Right lobe of liver (tissue), 6 donors: ENCODE data around the gene KRTAP10-9. TPM values are rescaled to one million over a fixed set of nuclear protein-coding genes. Genes with fewer than 3 reads are reported as not detected.
A peak's percentile ranks its signal among the peaks of the same experiment; 100 is the strongest.
"Not testable (repeated sequence)": the region's sequence is repeated elsewhere in the genome, so short reads cannot be mapped to it uniquely, and the experiment has no call there.

ENCODE experiments used
- ATAC-seq, 4 donors: fragments of 200-7000 bp; cut with Tn5 transposase; one replicate each; pipeline ENCODE4 v1.9.1; 2020; ENCODE audit warnings: mild to moderate bottlenecking in 4 of 4, moderate library complexity in 4 of 4
- DNase-seq, 3 donors: peaks; one replicate each; pipeline ENCODE4 v3.0.0-alpha.2; 2020
- H3K27ac ChIP-seq, 3 donors: fragments of 200-600 bp; one replicate each; pipeline ENCODE4 v1.8.0; 2022
- H3K27me3 ChIP-seq, 2 donors: fragments of 200-600 bp; one replicate each; pipeline ENCODE4 v1.8.0; 2022
- H3K36me3 ChIP-seq, 4 donors: fragments of 200-600 bp; sonication (generic) in 1 of 4; one replicate each; pipeline versions ENCODE4 v1.5.1 to v1.8.0; 2017 to 2022; ENCODE audit warnings: control low read depth in 1 of 4
- H3K4me1 ChIP-seq, 4 donors: fragments of 200-600 bp; sonication (generic) in 1 of 4; one replicate each; pipeline versions ENCODE4 v1.5.1 to v1.8.0; 2017 to 2022; ENCODE audit warnings: control low read depth in 1 of 4
- H3K4me3 ChIP-seq, 3 donors: fragments of 200-600 bp; one replicate each; pipeline ENCODE4 v1.8.0; 2022
- H3K9me3 ChIP-seq, 4 donors: fragments of 200-600 bp; sonication (generic) in 1 of 4; one replicate each; pipeline versions ENCODE4 v1.5.1 to v1.8.0; 2017 to 2022; ENCODE audit warnings: control low read depth in 1 of 4
- CTCF ChIP-seq, 4 donors: fragments of 200-600 bp in 3 of 4; fragments of 450-650 bp in 1 of 4; IDR thresholded peaks; one replicate each; pipeline versions ENCODE4 v1.5.1 to v1.8.0; 2016 to 2022; ENCODE audit warnings: antibody characterized with exemption in 4 of 4, mild to moderate bottlenecking in 2 of 4
- POLR2A ChIP-seq: fragments of 450-650 bp; IDR thresholded peaks from one replicate; pipeline ENCODE4 v1.6.1; 2017; ENCODE audit warnings: antibody characterized with exemption, mild to moderate bottlenecking
- WGBS: methylation state at CpG from one replicate; pipeline ENCODE4 v1.1.6; 2018; ENCODE audit warnings: low coverage, low lambda C conversion rate; ENCODE audit not compliant: insufficient coverage; ENCODE audit errors: missing lambda C conversion rate; 5-methylcytosine and 5-hydroxymethylcytosine counted together
- intact Hi-C, 2 donors: fragments of 100-400 bp; cut with DNase I; formaldehyde crosslinking; loops; one replicate each; pipeline versions ENCODE4 v1.11.2 to v1.14.1; 2022
- total RNA-seq, 6 experiments: library from RNA; depleted of rRNA in 2 of 6; stranded (reverse); fragments of >200 nt in 2 of 6; fragmentation: NEBNext Ultra II Directional in 3 of 6; extraction: Animal tissue kit (Norgen Biotek cat#: 25700) in 3 of 6; gene quantifications; one replicate each; pipeline versions ENCODE4 v1.1.0 to v1.2.4, GENCODE V29; 2016 to 2023
- donor health status: DM: no; HTN: yes; CAD: no.
- donor health status: DM: no; HTN: no; CAD: no.
- donor health status: DM: no; HTN: no; CAD: no.
- donor health status: DM: no; HTN: yes; CAD: no.
- donor health status: DM: no; HTN: yes; CAD: no.

Gene KRTAP10-9
- total RNA-seq, 6 experiments from 2014 or later = not detected

GRCh38 chr21:44618909-44619308, 8.0 kb upstream of the KRTAP10-9 start:
- intact Hi-C loops = no loop called here
- no peak for TF ChIP-seq CTCF (IDR thresholded peaks at IDR 0.05)
- TF ChIP-seq POLR2A = no peak
- Histone ChIP-seq H3K36me3 (no peaks in the 10 kb centered on the region), H3K27me3 (no peaks in the 10 kb centered on the region), H3K4me3 (no peak overlapping the region), H3K9me3 (no peaks in the 10 kb centered on the region), H3K4me1 (no peaks in the 10 kb centered on the region), H3K27ac (no peak overlapping the region)
- WGBS = 59% methylated on average over 3 of the region's 3 CpGs
- DNase-seq (peak in 1 of 3 donors; percentile 44), ATAC-seq (peak; percentile 26 to 58 (median 38))

GRCh38 chr21:44619886-44620285, 7.0 kb upstream of the KRTAP10-9 start:
- intact Hi-C loops = no loop called here
- DNase-seq (no peak), ATAC-seq (no peak)
- Histone ChIP-seq H3K4me1 (no peaks in the 10 kb centered on the region), H3K36me3 (no peaks in the 10 kb centered on the region), H3K9me3 (no peaks in the 10 kb centered on the region), H3K27ac (no peak overlapping the region), H3K4me3 (no peak overlapping the region), H3K27me3 (no peaks in the 10 kb centered on the region)
- 78% methylated on average over 6 of the region's 6 CpGs for WGBS
- TF ChIP-seq CTCF (IDR thresholded peaks at IDR 0.05) (no peak), POLR2A (no peak)

DNA sequence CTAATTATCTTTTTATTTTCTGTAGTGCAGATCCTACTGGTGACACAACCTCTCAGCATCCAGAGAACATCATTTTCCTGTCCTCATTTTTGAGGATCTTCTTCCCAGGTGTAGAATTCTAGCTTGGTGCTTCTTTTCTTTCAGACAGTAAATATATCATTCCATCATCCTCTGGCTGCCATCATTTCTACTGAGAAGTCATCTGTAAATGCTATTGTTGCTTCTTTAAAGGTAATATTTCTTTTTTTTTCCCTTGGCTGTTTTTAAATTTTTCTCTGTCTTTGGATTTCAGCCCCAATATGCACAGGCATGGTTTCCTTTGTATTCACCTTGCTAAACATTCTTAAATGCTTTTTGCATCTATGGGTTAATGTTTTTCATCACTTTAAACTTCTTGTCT, 3.3 kb upstream of the KRTAP10-9 start:
- Histone ChIP-seq H3K27ac (no peak overlapping the region), H3K4me1 (no peaks in the 10 kb centered on the region), H3K9me3 (no peaks in the 10 kb centered on the region), H3K27me3 (no peaks in the 10 kb centered on the region), H3K4me3 (no peak overlapping the region), H3K36me3 (no peaks in the 10 kb centered on the region)
- ATAC-seq = no peak
- intact Hi-C loops = no loop called here
- TF ChIP-seq POLR2A (no peak), CTCF (IDR thresholded peaks at IDR 0.05) (no peak)
- no peak for DNase-seq

- intact Hi-C loops = no loop called here
- TF ChIP-seq CTCF (IDR thresholded peaks at IDR 0.05) (no peak), POLR2A (no peak)
- DNase-seq = no peak
- no peaks in the 10 kb centered on the region for H3K36me3 ChIP-seq
- no peak for ATAC-seq
- H3K4me3 ChIP-seq = no peak overlapping the region
- no peak overlapping the region for H3K27ac ChIP-seq
- H3K4me1 ChIP-seq = no peaks in the 10 kb centered on the region
- WGBS = 73% methylated on average over 6 of the region's 7 CpGs
- H3K9me3 ChIP-seq = no peaks in the 10 kb centered on the region
- H3K27me3 ChIP-seq = no peaks in the 10 kb centered on the region
Observed at GRCh38 chr21:44625756-44626155, 1.1 kb upstream of the KRTAP10-9 start.

DNA sequence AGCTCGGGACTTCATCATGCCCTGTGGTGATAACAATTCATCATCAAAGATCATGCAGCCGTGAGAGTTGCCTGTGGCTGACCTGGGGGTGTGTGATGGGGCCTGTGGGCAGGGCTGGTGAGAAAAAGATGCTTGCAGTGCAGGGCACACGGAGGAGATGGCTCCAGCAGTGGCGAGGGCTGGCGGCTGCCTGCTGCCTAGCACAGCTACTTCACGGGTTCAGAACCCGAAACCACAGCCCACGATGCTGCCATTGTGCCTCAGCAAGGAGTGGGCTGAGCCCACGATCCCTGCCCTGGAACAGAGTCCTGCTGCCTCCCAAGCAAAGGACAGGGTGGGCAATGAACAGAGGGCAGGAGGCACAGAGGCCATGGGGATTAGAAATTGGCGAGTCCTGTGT, 631 bp upstream of the KRTAP10-9 start:
- no peak overlapping the region for H3K27ac ChIP-seq
- no peaks in the 10 kb centered on the region for H3K36me3 ChIP-seq
- ATAC-seq = no peak
- no peak for TF ChIP-seq CTCF (IDR thresholded peaks at IDR 0.05)
- TF ChIP-seq POLR2A = no peak
- H3K9me3 ChIP-seq = peaks cover 0 to 3% (median 0%) of the 10 kb centered on the region in 4 donors
- H3K27me3 ChIP-seq = no peaks in the 10 kb centered on the region
- WGBS = 81% methylated on average over 2 of the region's 10 CpGs
- no peak for DNase-seq
- H3K4me3 ChIP-seq = no peak overlapping the region
- intact Hi-C loops = no loop called here
- H3K4me1 ChIP-seq = no peaks in the 10 kb centered on the region

- H3K27me3 ChIP-seq, H3K4me3 ChIP-seq, ATAC-seq, H3K9me3 ChIP-seq, DNase-seq, intact Hi-C loops, H3K27ac ChIP-seq, H3K4me1 ChIP-seq, H3K36me3 ChIP-seq: not testable (repeated sequence)
- WGBS = 68% methylated on average over 4 of the region's 20 CpGs
Observed at GRCh38 chr21:44627181-44627822, 409 bp downstream of the KRTAP10-9 start.

DNA sequence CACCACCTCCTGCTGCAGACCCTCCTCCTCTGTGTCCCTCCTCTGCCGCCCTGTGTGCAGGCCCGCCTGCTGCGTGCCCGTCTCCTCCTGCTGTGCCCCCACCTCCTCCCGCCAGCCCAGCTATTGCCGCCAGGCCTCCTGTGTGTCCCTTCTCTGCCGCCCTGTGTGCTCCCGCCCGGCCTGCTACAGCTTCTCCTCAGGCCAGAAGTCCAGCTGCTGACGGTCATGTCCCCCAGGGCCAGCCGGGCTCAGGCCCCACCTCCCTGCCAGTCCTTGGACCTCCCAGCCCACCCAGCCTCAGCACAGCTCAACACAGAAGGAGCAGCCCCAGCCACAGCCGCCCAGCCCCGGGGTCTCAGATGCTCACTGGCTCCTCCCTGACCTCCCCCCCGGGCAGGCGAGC, 939 bp downstream of the KRTAP10-9 start:
- DNase-seq = not testable (repeated sequence)

More for the DNA sequence above, 939 bp downstream of the KRTAP10-9 start:
- H3K4me1 ChIP-seq, H3K27me3 ChIP-seq, H3K4me3 ChIP-seq, ATAC-seq, H3K9me3 ChIP-seq, H3K27ac ChIP-seq, H3K36me3 ChIP-seq, intact Hi-C loops: not testable (repeated sequence)
- 64% methylated on average over 7 of the region's 15 CpGs for WGBS
